ENCODE results near the gene MYL4. TPM values are rescaled to one million over a fixed set of nuclear protein-coding genes. Genes with fewer than 3 reads are reported as not detected.
"Not testable (repeated sequence)": the region's sequence is repeated elsewhere in the genome, so short reads cannot be mapped to it uniquely, and the experiment has no call there.

The MYL4 gene
- total RNA-seq, 2 experiments from 2014 or later = not detected

DNA sequence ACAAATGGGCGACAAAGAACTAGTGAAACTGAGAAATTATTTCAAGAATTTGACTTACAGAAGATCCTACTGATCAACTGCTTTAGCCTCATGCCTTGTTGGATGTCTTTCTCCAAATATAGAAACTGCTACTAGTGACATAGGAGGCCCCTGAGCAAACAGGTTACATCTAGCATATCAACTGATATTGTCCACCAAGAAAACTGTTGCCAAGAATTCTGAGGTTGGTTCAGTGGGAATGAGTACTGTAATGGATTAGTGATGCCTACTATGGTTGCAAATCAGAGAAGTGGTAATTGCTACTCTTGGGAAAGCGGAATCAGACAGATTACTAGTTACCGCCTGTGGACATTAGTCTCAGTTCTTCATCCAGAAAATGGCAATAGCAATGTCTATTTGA, 30.0 kb upstream of the MYL4 start:
- POLR2A ChIA-PET = no interaction called here
- Mint-ChIP-seq H3K4me3 (no peak overlapping the region), H3K4me1 (peaks cover 45% of the 10 kb centered on the region), H3K27ac (no peak overlapping the region), H3K9me3 (ENCODE audit: low read depth) (no peaks in the 10 kb centered on the region), H3K36me3 (ENCODE audit: low read depth) (peaks cover 29% of the 10 kb centered on the region), H3K27me3 (no peaks in the 10 kb centered on the region)
- CTCF ChIA-PET = no interaction called here
- DNase-seq = no peak
- no peak for ATAC-seq
- intact Hi-C loops (cut with DNase I, micrococcal nuclease) = no loop called here

GRCh38 chr17:47180337-47180736, 28.8 kb upstream of the MYL4 start:
- intact Hi-C loops (cut with DNase I, micrococcal nuclease) = loop anchor here in 1 of 2 experiments (10.0 kb wide), 1 partner anchor 256 kb away; the partner anchor contains the start of gene GOSR2
- POLR2A ChIA-PET = interaction anchor here (0.6 to 0.7 kb wide), 2 partner anchors 24 to 54 kb away, joined by 3 to 5 read pairs; no protein-coding TSS in a partner anchor
- Mint-ChIP-seq H3K4me3 (no peak overlapping the region), H3K27ac (no peak overlapping the region), H3K9me3 (ENCODE audit: low read depth) (no peaks in the 10 kb centered on the region), H3K4me1 (peaks cover 48% of the 10 kb centered on the region), H3K36me3 (ENCODE audit: low read depth) (peaks cover 26% of the 10 kb centered on the region), H3K27me3 (no peaks in the 10 kb centered on the region)
- DNase-seq (no peak), ATAC-seq (no peak)
- CTCF ChIA-PET = interaction anchor here (0.6 kb wide), 1 partner anchor 94 kb away, joined by 3 read pairs; no protein-coding TSS in a partner anchor

DNA sequence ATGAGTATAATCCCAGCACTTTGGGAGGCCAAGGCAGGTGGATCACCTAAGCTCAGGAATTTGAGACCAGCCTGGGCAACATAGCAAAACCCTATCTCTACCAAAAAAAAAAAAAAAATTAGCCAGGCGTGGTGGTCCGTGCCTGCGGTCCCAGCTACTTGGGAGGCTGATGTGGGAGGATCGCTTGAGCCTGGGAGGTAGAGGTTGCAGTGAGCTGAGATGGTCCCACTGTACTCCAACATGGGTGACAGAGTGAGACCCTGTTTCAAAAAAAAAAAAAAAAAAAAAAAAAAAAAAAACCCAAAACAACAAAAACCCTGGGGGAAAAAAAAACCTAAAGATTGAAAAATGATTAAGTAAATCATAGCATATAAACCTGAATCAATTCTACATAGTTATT, 28.2 kb upstream of the MYL4 start:
- not testable (repeated sequence) for H3K4me3 Mint-ChIP-seq; H3K9me3 Mint-ChIP-seq (ENCODE audit: low read depth); H3K27me3 Mint-ChIP-seq; ATAC-seq; H3K27ac Mint-ChIP-seq; DNase-seq
- POLR2A ChIA-PET = interaction anchor here (0.6 to 0.7 kb wide), 2 partner anchors 9 to 25 kb away, joined by 3 read pairs; no protein-coding TSS in a partner anchor
- intact Hi-C loops (cut with DNase I, micrococcal nuclease) = loop anchor here in 1 of 2 experiments (10.0 kb wide), 1 partner anchor 256 kb away; the partner anchor contains the start of gene GOSR2
- Mint-ChIP-seq H3K36me3 (ENCODE audit: low read depth) (peaks cover 28% of the 10 kb centered on the region), H3K4me1 (peaks cover 50% of the 10 kb centered on the region)
- CTCF ChIA-PET = interaction anchor here (0.6 to 0.8 kb wide), 3 partner anchors 16 to 95 kb away, joined by 3 to 4 read pairs (median 3); no protein-coding TSS in a partner anchor

DNA sequence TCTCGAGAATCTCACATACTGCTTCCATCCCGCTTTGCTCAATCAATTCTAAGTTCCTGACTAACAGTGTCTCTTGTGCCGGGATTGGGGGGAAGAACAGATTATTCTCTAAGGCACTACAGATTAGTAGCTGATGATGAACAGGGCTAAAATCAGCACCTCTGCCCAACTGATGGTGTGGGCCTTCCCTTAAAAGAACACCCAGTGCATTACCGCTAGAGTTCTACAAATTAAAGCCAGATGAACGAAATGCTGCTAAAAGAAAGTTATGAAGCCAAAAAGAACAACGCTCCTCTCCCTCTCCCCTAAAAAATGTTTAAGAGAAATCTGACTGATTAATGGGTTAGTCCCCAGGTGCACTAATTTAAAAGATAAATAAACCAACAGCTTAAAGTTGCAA, 24.5 kb upstream of the MYL4 start:
- intact Hi-C loops (cut with DNase I, micrococcal nuclease) = loop anchor here in 1 of 2 experiments (5.0 to 10.0 kb wide), 3 partner anchors 117 to 538 kb away; partner anchors contain the start of gene GOSR2
- no peak overlapping the region for H3K27ac Mint-ChIP-seq
- H3K4me3 Mint-ChIP-seq = no peak overlapping the region
- ATAC-seq (no peak), DNase-seq (no peak)
- no peaks in the 10 kb centered on the region for H3K27me3 Mint-ChIP-seq
- ChIA-PET CTCF (interaction anchor here (0.7 to 1.2 kb wide), 2 partner anchors 16 to 34 kb away, joined by 3 to 6 read pairs; no protein-coding TSS in a partner anchor), POLR2A (no interaction called here)
- H3K9me3 Mint-ChIP-seq (ENCODE audit: low read depth) = no peaks in the 10 kb centered on the region
- peaks cover 19% of the 10 kb centered on the region for H3K36me3 Mint-ChIP-seq (ENCODE audit: low read depth)
- peaks cover 51% of the 10 kb centered on the region for H3K4me1 Mint-ChIP-seq

GRCh38 chr17:47188271-47188875, 20.8 kb upstream of the MYL4 start:
- ChIA-PET POLR2A (interaction anchor here (0.6 to 0.7 kb wide), 2 partner anchors 16 to 1100 kb away, joined by 3 to 4 read pairs; no protein-coding TSS in a partner anchor), CTCF (interaction anchor here (0.7 to 2.5 kb wide), 4 partner anchors 15 to 136 kb away, joined by 3 to 12 read pairs (median 4); no protein-coding TSS in a partner anchor)
- intact Hi-C loops (cut with DNase I, micrococcal nuclease) = loop anchor here in 1 of 2 experiments (1.0 to 10.0 kb wide), 4 partner anchors 88 to 534 kb away; partner anchors contain the start of gene GOSR2
- H3K27me3 Mint-ChIP-seq = no peaks in the 10 kb centered on the region
- peak; percentile 47 for DNase-seq
- peaks cover 41% of the 10 kb centered on the region for H3K4me1 Mint-ChIP-seq
- H3K9me3 Mint-ChIP-seq (ENCODE audit: low read depth) = no peaks in the 10 kb centered on the region
- H3K36me3 Mint-ChIP-seq (ENCODE audit: low read depth) = peaks cover 11% of the 10 kb centered on the region
- peak overlapping the region; percentile 95 for H3K27ac Mint-ChIP-seq
- peak overlapping the region; percentile 95 for H3K4me3 Mint-ChIP-seq
- no peak for ATAC-seq

DNA sequence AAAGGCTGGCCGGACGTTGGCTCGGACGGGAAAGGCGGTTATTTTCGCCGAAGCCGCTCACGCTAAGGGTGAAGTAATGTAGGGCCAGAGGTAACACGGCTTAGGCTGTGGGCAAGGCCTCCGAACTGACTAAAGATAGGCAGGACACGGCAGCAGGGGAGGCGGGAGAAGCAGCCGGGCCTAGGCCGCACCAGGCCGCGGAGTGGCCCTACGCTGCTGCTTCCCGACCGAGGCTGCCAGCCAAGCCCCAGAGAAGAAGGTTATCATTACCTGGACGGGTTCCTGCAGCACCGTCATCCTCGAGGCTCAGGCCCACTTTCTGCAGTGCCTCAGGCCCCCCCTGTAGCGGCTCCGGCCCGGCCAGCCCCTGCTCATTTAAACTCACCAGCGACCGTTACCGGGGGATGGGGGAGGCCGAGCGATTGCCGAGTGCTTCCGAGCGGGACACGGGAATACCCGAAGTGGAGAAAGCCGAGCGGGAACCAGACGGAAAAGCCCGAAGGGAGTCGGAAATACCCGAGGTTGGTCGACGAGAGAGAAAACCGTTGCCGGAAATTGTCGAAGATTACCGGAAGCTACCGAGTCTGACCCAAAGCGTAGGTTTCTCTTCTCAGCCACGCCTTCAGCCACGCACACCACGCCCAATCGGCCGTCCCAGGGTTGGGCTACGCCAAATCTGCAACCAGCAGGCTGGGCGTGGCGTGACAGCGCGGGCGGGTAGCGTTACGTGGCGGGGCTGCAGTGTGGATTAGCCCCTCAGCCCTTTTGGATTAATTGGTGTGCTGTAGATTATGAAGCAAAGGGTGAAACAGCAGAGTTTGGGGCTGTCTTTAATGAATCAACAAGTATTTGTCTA, 20.0 kb upstream of the MYL4 start, which contains the start of gene CDC27:
TSS of gene CDC27 (minus strand) at position 420 of the 856 bp plus-strand sequence. CDS start at position 297, 123 bp downstream.
- no peaks in the 10 kb centered on the region for H3K27me3 Mint-ChIP-seq
- H3K4me1 Mint-ChIP-seq = peaks cover 37% of the 10 kb centered on the region
- POLR2A ChIA-PET = interaction anchor here (0.5 to 1.0 kb wide), 5 partner anchors 8 to 20 kb away, joined by 3 to 4 read pairs (median 3); partner anchors contain the start of gene MYL4
- DNase-seq = peak; percentile 100
- H3K4me3 Mint-ChIP-seq = peak within 1 kb of the TSS; percentile 95
- H3K36me3 Mint-ChIP-seq (ENCODE audit: low read depth) = peaks cover 11% of the 10 kb centered on the region
- intact Hi-C loops (cut with DNase I, micrococcal nuclease) = loop anchor here (1.0 to 10.0 kb wide), 7 partner anchors 15 to 533 kb away; partner anchors contain the start of genes KPNB1 (in 2 of the 2) and GOSR2 (in 1 of the 2)
- no peaks in the 10 kb centered on the region for H3K9me3 Mint-ChIP-seq (ENCODE audit: low read depth)
- H3K27ac Mint-ChIP-seq = peak within 1 kb of the TSS; percentile 95
- CTCF ChIA-PET = interaction anchor here (0.6 to 2.5 kb wide), 10 partner anchors 14 to 1842 kb away, joined by 3 to 12 read pairs (median 3); no protein-coding TSS in a partner anchor
- ATAC-seq = peak; percentile 97

DNA sequence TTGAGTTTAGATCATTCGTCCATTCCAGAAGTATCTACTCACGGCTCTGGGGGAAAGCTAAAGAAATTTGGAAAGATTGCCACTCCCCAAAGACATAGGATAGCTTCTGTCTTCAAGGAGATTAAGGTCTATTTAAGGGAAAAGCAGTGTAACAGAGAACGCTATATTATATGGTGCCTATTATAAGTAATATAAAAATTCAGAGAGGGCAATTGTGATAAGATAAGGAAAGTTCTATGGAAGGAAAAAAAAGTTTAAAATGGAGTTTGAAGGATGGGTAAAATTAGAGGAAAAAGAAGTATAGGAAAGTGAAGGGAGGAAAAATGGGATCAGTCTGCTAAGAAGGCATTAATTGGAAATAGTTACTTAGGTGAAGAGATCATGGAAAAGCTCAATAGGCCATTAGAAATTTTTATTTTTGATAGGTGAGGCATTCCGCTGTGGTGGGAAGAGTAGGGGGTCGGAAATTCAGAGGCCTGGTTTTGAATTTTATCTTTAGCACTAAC, 19.4 kb upstream of the MYL4 start:
- Mint-ChIP-seq H3K36me3 (ENCODE audit: low read depth) (peaks cover 10% of the 10 kb centered on the region), H3K27me3 (no peaks in the 10 kb centered on the region), H3K27ac (peak overlapping the region; percentile 95), H3K4me3 (peak overlapping the region; percentile 95), H3K4me1 (peaks cover 30% of the 10 kb centered on the region), H3K9me3 (ENCODE audit: low read depth) (no peaks in the 10 kb centered on the region)
- no peak for DNase-seq
- no peak for ATAC-seq
- POLR2A ChIA-PET = interaction anchor here (0.9 to 1.0 kb wide), 4 partner anchors 8 to 19 kb away, joined by 3 to 4 read pairs (median 3); partner anchors contain the start of gene MYL4
- intact Hi-C loops (cut with DNase I, micrococcal nuclease) = loop anchor here (1.0 to 10.0 kb wide), 6 partner anchors 15 to 533 kb away; partner anchors contain the start of genes KPNB1 (in 2 of the 2) and GOSR2 (in 1 of the 2)
- CTCF ChIA-PET = interaction anchor here (0.6 to 2.5 kb wide), 10 partner anchors 13 to 1843 kb away, joined by 3 to 12 read pairs (median 3); no protein-coding TSS in a partner anchor

DNA sequence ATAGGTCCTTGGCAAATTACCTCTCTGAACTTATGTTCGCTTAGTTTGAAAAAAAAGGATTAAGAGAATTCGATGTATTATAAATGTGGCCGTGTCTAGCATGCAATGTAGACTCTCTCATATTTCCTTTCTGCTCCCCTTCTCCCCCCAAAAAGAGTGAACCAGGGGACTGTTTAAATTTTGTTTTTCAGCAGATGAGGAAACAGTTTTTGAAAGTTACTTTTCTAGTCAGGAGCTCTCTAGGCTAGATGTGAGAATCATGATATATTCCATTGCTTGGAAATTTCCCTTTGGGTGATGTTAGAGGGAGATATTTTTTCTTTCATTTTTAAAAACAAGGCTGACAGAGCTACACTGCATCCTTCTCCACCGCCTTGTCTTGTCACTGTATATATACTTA, 18.9 kb upstream of the MYL4 start:
- H3K4me3 Mint-ChIP-seq = peak overlapping the region; percentile 95
- no peaks in the 10 kb centered on the region for H3K27me3 Mint-ChIP-seq
- ATAC-seq = no peak
- no peaks in the 10 kb centered on the region for H3K9me3 Mint-ChIP-seq (ENCODE audit: low read depth)
- intact Hi-C loops (cut with DNase I, micrococcal nuclease) = no loop called here
- ChIA-PET CTCF (interaction anchor here (0.7 to 2.5 kb wide), 6 partner anchors 13 to 50 kb away, joined by 3 to 12 read pairs (median 4); no protein-coding TSS in a partner anchor), POLR2A (interaction anchor here (0.7 kb wide), 1 partner anchor 635 kb away, joined by 3 read pairs; no protein-coding TSS in a partner anchor)
- H3K36me3 Mint-ChIP-seq (ENCODE audit: low read depth) = peaks cover 9% of the 10 kb centered on the region
- DNase-seq = no peak
- no peak overlapping the region for H3K27ac Mint-ChIP-seq
- H3K4me1 Mint-ChIP-seq = peaks cover 29% of the 10 kb centered on the region

GRCh38 chr17:47190770-47191169, 18.4 kb upstream of the MYL4 start:
- peaks cover 8% of the 10 kb centered on the region for H3K36me3 Mint-ChIP-seq (ENCODE audit: low read depth)
- no peak overlapping the region for H3K4me3 Mint-ChIP-seq
- intact Hi-C loops (cut with DNase I, micrococcal nuclease) = no loop called here
- H3K27ac Mint-ChIP-seq = no peak overlapping the region
- ATAC-seq = no peak
- no peaks in the 10 kb centered on the region for H3K9me3 Mint-ChIP-seq (ENCODE audit: low read depth)
- H3K4me1 Mint-ChIP-seq = peaks cover 28% of the 10 kb centered on the region
- CTCF ChIA-PET = interaction anchor here (0.6 to 2.5 kb wide), 6 partner anchors 14 to 756 kb away, joined by 3 to 12 read pairs (median 4); no protein-coding TSS in a partner anchor
- POLR2A ChIA-PET = interaction anchor here (0.7 kb wide), 1 partner anchor 634 kb away, joined by 3 read pairs; no protein-coding TSS in a partner anchor
- no peak for DNase-seq
- H3K27me3 Mint-ChIP-seq = no peaks in the 10 kb centered on the region

GRCh38 chr17:47192554-47192953, 16.6 kb upstream of the MYL4 start:
- intact Hi-C loops (cut with DNase I, micrococcal nuclease) = no loop called here
- Mint-ChIP-seq H3K27me3 (no peaks in the 10 kb centered on the region), H3K4me3 (no peak overlapping the region), H3K9me3 (ENCODE audit: low read depth) (no peaks in the 10 kb centered on the region), H3K36me3 (ENCODE audit: low read depth) (no peaks in the 10 kb centered on the region), H3K27ac (no peak overlapping the region), H3K4me1 (peaks cover 17% of the 10 kb centered on the region)
- ChIA-PET POLR2A (no interaction called here), CTCF (no interaction called here)
- DNase-seq (no peak), ATAC-seq (no peak)
